ENCODE measurements around the gene IL18R1. TPM values are rescaled to one million over a fixed set of nuclear protein-coding genes. Genes with fewer than 3 reads are reported as not detected.

The IL18R1 gene
- total RNA-seq, 3 donors from 2014 or later = 3.9 to 6.1 (median 5.2) TPM

- no peak for TF ChIP-seq CTCF (IDR thresholded peaks at IDR 0.05)
- Histone ChIP-seq H3K9me3 (no peaks in the 10 kb centered on the region), H3K4me3 (no peak overlapping the region), H3K36me3 (ENCODE audit: low read depth) (no peaks in the 10 kb centered on the region), H3K4me1 (ENCODE audit: low read depth) (no peaks in the 10 kb centered on the region)
- intact Hi-C loops (cut with DNase I, micrococcal nuclease) = no loop called here
- ATAC-seq (no peak), DNase-seq (no peak)
Measured at GRCh38 chr2:102337481-102338386, 17.9 kb upstream of the IL18R1 start.

GRCh38 chr2:102340778-102341177, 14.8 kb upstream of the IL18R1 start:
- intact Hi-C loops (cut with DNase I, micrococcal nuclease) = no loop called here
- H3K36me3 ChIP-seq (ENCODE audit: low read depth) = no peaks in the 10 kb centered on the region
- no peak for TF ChIP-seq CTCF (IDR thresholded peaks at IDR 0.05)
- no peaks in the 10 kb centered on the region for H3K4me1 ChIP-seq (ENCODE audit: low read depth)
- no peaks in the 10 kb centered on the region for H3K9me3 ChIP-seq
- H3K4me3 ChIP-seq = no peak overlapping the region
- ATAC-seq (no peak), DNase-seq (no peak)

GRCh38 chr2:102342888-102343287, 12.7 kb upstream of the IL18R1 start:
- Histone ChIP-seq H3K36me3 (ENCODE audit: low read depth) (no peaks in the 10 kb centered on the region), H3K9me3 (no peaks in the 10 kb centered on the region), H3K4me1 (ENCODE audit: low read depth) (no peaks in the 10 kb centered on the region), H3K4me3 (no peak overlapping the region)
- ATAC-seq = no peak
- intact Hi-C loops (cut with DNase I, micrococcal nuclease) = no loop called here
- no peak for DNase-seq
- TF ChIP-seq CTCF (IDR thresholded peaks at IDR 0.05) = no peak

GRCh38 chr2:102344397-102344796, 11.2 kb upstream of the IL18R1 start:
- H3K4me3 ChIP-seq = no peak overlapping the region
- ATAC-seq (no peak), DNase-seq (no peak)
- intact Hi-C loops (cut with DNase I, micrococcal nuclease) = no loop called here
- no peaks in the 10 kb centered on the region for H3K9me3 ChIP-seq
- H3K36me3 ChIP-seq (ENCODE audit: low read depth) = no peaks in the 10 kb centered on the region
- no peak for TF ChIP-seq CTCF (IDR thresholded peaks at IDR 0.05)
- no peaks in the 10 kb centered on the region for H3K4me1 ChIP-seq (ENCODE audit: low read depth)

GRCh38 chr2:102345329-102345920, 10.2 kb upstream of the IL18R1 start:
- no peaks in the 10 kb centered on the region for H3K36me3 ChIP-seq (ENCODE audit: low read depth)
- H3K4me3 ChIP-seq = no peak overlapping the region
- intact Hi-C loops (cut with DNase I, micrococcal nuclease) = no loop called here
- no peak for DNase-seq
- no peak for TF ChIP-seq CTCF (IDR thresholded peaks at IDR 0.05)
- H3K9me3 ChIP-seq = no peaks in the 10 kb centered on the region
- no peak for ATAC-seq
- no peaks in the 10 kb centered on the region for H3K4me1 ChIP-seq (ENCODE audit: low read depth)
